HG03095 (cell line): Measurements from ENCODE around the gene SERPINE2.

Experiments
- ATAC-seq: cut with Tn5 transposase; IDR thresholded peaks from one replicate; pipeline ENCODE4 v1.9.1; 2021; ENCODE audit warnings: moderate library complexity; ENCODE audit not compliant: unreplicated experiment

SERPINE2 gene

DNA sequence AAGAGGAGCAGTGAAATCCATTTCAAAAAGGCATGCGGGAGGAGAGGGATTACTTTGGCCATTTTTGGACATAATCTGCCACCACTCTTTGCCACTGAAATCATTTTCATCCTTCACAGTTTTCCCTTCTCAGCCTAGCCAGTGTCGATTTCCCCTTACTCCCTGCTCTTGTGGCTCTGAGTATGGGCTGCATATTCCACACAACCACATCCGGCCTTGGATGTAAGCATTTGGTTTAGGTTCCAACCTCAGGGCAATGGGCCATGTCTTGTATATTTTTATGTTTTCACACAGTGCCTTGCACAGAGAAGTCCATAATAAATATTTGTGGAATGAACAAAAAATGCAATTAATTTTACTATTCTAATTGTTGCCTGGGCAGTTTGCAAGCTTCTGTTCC lies 7.7 kb upstream of the SERPINE2 start:
- no peak for ATAC-seq

DNA sequence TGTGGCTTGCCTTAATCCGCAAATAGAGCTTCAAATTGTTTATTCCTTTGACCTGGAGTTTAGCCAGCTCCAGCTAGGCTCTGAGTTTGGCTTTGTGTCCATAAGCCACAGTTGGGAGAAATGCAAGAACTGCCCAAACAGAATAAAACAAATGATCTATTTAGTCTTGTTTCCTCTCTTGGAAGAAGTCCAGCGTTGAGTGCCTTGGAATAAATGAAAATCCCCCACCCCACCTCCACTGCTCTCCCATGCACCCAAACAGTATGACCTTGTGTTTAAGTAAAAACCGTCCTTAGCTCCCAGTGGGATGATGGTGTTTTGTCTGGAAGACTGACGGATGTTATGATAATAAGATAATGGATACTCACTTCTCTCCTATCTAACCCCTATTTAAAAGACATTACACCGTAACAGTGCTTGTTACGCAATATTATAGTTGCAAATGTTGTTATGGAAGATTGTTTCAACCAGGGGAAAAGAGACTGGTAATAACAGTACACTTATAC lies 3.2 kb upstream of the SERPINE2 start:
- no peak for ATAC-seq

DNA sequence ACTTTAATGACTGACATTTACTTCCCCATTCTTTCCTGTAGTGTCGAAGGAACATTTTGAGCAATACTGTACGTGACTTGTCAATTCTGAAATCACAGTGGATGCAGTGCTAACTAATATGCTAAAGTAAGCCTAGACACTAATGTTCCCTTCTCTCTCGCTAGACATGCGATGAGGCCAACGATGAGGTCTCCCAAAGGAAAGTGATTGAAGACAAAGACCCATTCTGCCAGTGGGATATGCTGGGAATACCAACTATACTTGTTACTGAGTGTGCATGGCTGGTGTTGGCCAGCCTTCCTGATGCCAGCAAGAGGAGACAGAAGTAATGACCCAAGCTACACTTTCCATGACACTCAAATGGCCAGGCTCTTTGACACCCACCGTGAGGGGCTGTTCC lies 2.5 kb upstream of the SERPINE2 start:
- no peak for ATAC-seq

DNA sequence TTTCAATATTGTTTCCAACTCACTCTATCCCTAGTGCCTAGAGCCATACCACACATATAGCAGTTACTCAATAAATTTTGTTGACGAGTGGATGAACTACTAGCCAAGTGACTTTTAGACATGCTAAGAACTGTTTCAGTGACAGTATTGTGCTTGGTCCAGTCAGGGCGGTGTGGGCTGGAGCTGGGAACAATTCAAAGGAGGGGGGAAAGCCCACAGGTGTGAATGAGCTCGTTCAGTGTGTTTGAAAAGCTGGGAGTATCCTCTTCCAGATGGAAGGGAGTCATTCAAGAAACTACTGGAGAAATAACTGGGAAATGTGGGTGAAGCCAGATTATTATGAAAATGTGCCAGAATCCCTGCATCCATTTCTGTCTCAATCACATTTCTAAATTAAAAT lies 1.7 kb upstream of the SERPINE2 start:
- ATAC-seq: no peak

DNA sequence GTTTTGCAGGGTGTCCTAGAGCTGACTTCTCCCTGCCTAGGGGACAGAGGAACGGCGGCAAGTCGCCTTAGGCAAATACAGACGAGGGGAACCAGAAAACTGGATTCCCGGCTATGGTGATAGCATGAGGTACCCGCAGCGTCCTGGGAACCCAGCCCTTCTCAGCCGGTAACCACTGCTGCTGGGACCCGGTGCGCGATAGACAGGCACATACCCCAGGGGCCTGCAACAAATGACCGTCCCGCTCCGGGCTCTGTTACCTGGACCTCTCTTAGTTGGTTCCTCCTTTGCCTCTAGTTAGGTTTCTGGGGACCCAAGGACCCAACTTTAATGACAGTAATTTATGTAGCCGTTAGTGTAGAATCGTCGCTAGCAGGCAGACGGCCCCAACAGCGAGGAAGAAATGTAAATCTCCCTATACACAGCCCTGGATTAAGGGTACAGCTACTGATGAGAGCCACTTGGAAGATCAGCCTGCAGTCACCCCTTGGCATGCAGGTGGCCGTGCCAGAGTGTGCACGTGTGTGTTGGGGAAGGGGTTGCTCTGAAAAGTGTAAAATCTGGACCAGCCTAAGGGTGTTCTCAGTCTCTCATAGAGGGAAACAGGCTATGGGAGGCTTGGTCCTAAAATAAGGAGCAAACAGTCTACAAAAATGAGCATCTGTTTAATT lies 819 bp upstream of the SERPINE2 start:
- ATAC-seq: peak; percentile 10

DNA sequence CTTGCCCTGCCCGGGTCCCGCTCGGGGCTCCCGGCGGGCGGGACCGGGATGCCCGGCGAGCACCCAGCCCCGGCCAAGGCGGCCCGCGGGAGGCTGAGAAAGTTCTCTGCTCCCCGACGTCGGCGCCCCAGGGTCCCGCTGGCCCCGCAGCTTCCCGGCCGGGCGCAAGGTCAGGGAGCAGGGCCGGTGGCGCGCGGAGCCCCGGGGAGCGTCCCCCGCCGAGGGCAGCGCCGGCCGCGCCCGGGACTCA lies 331 bp downstream of the SERPINE2 start:
- ATAC-seq: peak; percentile 30

DNA sequence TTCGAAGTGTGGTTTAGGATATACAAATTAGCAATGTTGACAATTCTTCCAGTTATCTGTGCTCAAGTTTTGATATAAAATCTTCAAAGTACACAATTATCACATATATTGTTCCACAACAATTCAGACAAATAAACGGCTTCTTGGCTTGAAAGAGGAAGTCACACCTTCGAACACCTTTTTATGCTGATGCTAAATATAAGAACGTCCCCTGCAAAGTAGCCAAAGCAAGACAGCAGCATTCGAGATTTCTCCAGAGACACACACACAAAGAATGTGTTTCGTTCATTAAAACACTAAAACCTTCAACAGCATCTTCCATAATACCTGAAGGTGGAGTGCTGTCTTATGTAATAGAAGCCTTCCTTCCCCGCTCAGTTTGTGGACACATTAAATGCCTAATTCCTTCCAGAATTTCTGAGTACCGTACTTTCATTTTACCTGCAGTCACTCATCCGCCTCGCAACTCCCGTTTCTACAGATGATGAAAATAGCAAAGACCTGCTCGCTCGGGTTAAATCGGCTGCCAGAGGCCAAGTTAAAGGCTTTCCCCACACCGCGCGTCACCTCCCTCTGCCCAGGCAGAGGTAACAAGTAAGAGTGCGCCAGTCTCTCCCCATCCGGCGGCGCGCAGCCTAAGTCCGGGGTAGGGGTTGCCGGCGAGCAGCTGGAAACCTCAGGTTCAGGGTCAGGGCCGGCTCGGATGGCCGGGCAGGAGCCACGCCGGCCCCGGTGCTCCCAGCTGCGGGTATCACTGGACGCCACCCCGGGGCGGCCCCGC lies 847 bp downstream of the SERPINE2 start:
- ATAC-seq: peak; percentile 44

DNA sequence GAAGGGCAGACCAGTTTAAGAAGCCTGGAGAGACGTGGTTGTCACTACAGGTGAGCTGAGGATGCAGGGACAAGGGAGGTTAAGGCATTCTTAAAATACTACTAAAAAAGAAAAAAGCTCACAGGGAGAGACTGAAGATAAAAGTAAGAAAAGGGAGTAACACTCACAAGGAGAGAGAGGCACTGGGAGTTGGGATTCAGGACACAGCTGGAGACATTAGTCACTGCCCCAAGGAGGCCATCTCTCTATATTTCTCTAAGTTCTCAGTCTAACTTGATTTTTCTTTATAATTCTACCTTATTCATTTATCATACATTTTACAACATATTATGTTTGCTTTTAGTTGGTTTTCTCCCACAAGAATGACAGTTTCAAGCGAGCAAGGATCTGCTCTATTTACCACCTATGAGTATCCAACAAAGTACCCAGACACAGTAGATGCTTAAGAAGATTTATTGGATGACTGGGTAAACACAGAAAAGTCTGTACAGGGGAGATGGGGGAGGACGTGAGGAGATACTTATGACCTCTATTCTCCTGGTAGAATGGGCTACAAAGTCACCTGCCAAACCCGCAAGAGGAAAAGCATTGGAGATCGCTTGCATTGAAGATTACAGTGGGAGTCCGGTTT lies 2.2 kb downstream of the SERPINE2 start:
- ATAC-seq: no peak

DNA sequence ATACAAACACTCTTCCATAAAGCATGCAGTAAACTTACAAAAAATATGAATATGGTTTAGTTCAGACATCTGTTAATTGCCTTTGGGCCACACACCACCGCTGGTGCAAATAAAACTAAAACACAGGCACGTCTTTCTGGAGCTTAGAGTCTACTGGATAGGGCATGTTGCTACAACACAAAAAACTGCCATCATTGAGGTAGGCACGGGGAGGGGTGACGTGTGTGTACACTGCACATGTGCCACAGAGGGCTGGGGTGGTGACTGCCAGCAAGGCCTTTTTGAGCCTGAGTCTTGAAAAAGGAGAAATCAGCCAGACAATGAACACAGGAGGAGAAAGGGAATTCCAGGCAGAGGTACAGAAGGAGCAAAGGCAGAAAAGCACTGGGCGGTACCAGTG lies 5.1 kb downstream of the SERPINE2 start:
- ATAC-seq: no peak

DNA sequence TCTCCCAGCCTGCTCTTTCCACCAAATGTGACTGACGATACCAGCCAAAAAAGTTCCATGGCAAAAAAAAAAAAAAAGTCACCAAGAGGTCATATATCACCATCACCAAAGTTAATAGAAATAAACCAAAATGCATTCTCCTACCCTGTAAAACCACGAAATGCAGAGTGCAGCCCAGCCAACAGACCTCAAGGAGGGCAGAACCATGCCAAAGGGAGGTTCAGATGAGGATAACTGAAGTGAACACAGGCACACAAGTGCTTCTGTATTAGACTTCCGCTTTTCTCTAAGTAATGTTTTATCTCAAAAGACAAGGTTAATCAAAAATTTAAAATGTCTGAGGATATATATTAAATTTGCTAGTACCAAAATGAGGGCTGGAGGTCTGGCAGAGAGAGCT lies 5.5 kb downstream of the SERPINE2 start:
- ATAC-seq: no peak

DNA sequence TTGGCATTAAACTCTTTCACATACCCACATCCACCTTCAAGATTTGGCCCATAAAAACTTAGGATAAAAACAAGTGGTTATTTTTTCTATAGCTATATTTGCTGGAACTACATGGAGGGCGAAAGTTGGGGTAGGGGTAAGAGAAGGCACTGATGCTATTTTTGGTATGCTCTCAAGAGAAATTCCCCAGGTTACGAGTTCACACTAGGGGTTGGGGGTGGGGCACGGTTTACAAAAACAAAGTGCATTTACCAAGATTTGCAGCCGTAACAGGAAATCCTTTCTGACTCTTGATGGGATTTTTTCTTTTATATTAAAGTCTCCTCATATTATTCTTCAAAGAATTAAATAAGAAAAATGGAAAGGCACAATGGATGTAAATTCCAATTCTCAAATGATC lies 6.8 kb downstream of the SERPINE2 start:
- ATAC-seq: no peak

DNA sequence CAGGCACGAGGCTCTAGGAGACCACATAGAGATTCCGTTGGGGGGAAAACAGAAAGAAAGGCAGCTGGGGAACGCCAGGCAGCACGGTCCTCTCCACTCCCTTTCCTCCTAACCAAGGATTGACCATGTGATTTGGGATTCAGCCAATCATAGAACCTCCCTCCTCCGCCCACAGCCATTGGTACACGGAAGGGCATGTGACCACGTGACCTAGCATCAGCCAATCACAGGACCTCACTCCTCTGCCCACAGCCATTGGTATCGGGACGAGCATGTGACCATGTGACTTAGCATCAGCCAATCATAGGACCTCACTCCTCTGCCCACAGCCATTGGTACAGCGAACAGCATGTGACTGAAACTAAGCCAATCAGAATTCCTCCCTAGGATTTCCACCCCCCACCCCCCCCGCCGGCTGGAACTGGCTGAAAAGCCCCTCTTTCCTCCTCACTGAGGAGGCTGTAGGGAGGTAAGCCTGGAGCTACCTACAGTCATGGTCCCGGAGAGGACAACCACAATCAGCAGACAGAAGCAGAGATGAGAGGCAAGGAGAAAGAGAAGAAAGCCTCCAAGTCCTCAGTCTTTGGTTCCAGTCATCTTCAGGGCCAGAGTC lies 7.6 kb downstream of the SERPINE2 start:
- ATAC-seq: no peak

DNA sequence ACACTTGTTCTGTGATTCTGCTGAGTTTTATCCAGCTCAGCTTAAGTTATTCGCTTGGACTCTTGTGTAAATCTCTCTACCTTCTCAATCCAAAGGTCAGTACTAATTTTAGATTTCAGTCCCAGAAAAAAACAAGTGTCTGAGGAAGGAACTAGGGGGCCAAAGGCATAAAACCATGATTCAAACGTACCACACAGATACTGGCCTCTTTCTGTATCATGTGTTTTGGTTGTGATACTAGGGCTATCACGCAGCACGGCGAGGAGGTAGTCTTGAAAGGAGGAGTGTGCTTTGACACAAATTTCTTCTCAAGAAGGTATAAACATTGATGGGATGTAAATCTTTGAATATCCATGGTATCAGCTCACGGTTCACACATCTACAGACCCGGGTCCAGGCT lies 8.3 kb downstream of the SERPINE2 start:
- no peak for ATAC-seq

DNA sequence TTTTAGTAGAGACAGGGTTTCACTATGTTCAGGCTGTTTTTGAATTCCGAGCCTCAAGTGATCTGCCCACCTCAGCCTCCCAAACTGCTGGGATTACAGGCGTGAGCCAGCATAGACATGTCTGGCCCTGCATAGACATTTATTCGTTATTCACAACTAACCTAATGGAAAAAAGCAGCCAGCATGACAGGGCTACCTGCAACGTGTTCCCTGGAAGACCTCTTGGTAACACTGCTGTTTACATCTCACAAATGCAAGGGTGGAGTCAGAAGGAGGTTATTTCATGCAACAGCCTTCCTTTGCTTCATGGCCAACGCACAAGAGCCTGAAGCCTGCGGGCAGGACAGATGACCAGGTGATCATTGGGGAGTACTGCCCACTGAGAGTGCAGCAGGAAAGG lies 9.2 kb downstream of the SERPINE2 start:
- no peak for ATAC-seq

DNA sequence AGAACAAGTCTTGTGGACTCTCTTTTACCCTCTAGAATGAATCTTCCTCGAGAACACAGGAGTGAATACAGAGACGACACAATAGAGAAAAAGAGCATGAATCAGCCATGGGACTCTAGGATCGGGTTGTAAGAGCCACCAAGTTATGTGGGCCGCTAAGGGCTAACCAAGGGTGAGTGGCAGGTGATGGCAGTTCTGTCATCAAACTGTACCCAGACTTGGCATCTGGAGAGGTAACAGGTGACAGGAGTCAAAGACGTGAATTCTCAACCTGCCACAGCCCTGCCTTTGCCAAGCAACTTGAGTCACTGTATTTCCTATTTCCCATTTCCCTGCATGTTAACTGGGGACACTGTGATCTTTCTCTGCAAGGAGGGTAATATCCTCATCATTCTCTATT lies 11.2 kb downstream of the SERPINE2 start:
- ATAC-seq: no peak

DNA sequence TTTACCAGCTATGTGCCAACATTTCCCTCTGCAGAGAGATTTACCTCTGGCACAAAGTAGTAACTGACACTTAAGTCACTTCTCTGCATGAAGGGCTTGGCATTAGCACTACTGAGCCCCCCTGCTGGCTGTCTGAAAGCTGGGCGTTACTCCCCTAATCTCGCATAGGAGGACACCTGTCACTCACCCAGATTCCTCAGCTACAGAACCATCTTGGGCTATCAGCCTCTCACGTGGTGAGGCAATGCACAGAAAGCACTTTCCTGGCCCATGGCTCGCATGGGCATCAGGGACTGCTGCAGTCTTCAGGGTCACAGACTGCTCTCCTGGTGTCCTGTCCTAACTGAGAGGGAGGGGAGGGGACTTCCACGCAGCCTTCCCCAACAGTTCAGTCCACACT lies 12.0 kb downstream of the SERPINE2 start:
- ATAC-seq: no peak

DNA sequence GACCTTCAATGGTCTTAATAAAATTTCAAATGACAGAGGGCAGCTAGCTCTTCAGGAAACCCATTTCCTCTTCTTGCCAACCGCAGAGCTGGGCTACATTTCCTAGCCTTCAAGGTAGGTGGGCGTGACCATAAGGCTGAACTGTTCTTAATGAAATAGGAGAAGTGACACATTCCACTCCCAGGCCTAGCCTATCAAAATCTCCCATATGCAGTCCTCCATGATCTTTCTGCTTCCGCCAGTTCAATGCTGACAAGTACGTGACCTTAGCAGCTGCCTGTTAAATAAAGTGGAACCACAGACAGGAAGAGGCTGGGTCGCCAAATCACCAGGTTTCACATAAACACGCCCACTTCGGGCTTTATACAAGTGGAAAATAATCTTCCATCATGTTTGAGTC lies 13.2 kb downstream of the SERPINE2 start:
- peak; percentile 90 for ATAC-seq

DNA sequence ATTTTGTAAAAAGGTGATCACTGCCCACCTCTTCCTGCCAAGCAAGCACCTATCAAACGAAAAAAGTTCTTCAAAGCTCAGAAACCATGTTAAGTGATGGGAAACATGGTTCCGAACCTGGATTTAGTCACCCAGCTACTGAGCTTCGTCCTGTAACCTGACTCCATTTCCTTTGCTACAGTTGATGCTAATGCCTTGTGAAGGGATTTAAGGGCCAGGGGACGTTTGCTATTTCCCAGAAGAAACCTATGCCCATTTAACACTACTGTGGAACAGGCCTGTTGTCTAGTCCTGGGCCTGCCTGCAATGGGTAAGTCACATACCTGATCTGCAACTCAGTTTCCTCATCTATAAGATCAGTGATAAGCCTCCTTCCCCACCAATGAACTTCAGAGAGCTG lies 14.8 kb downstream of the SERPINE2 start:
- no peak for ATAC-seq

DNA sequence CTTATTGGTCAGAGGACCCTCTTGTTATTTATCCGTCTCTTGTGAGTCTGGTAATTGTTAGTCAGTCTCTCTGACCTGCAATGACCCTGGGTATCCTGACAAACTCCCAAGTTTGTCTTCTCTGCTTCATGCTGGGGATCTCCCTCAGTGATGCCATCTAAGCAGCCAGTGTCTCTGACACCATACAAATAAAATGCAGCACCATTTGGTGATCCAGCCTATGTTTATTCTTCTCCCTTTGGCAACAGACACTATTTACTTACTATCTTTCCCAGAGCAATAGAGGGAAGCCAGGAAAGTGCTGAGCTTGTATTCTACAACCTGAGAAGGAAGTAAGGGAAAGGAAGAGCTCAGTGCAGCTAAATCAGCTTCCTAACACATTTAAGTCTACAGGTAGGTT lies 15.9 kb downstream of the SERPINE2 start:
- ATAC-seq: no peak

DNA sequence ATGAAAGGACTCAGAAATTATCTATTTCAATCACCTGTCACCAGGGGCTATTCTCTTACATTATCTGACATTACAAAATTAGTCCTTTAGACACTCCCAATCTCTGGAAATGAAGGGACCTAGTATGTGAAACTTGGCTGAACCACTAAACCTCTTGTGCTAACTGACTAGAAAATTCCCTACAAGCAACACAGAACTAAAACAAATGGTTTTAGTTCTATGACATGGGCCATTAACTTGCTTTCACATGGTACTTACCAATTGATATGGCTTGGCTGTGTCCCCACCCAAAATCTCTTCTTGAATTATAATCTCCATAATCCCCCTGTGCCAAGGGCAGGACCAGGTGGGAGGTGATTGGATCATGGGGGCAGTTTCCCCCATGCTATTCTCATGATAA lies 16.6 kb downstream of the SERPINE2 start:
- no peak for ATAC-seq

DNA sequence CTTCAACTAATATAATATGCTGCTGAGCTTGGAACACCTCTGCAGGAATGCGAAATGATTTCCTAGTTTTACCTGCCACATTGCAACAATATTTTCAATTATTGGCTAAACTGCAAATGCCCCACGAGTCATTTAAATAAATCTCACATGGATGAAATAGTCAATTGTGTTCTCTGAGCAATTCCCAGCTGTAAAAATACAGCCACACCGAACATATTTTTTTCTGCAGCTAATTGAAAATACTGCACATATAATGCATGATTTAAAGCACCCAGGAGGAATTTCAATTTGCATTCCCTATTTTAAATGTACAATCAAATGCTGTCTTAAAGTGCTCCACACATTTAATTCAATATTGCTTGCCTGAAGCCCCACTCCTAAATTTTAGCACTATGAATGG lies 18.6 kb downstream of the SERPINE2 start:
- ATAC-seq: no peak

DNA sequence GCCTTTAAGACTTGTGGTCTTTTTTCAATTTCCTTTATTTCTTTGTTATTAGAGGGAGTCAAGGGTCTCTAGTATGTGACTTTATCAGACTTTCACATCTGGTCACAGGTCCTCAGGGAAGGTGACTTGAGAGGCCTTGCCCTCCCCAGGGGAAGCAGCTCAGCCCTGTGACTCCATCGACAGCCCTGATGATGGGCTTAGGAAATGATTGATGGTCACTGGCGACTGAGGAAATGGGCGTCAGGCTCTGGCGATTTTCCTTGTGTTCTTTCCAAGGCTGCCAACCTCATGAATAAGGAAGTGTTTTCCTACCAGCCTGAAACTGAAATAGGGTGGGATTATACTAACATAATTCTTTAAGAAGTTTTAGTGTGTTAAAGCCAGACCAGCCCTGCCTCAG lies 21.1 kb downstream of the SERPINE2 start:
- ATAC-seq: no peak
